Measurements from ENCODE around the gene PRCC. TPM values are rescaled to one million over a fixed set of nuclear protein-coding genes. Genes with fewer than 3 reads are reported as not detected.

PRCC gene
- total RNA-seq, 4 donors from 2014 or later, result 34.8 to 57.9 (median 43.6) TPM

GRCh38 chr1:156813750-156814570, 46.6 kb downstream of the PRCC start:
- H3K9me3 ChIP-seq, result no peaks in the 10 kb centered on the region
- 20 to 40% methylated on average over 15 to 40 of the region's 60 CpGs for WGBS, 2 donors
- H3K27me3 ChIP-seq, result no peaks in the 10 kb centered on the region
- H3K4me1 ChIP-seq, result peaks cover 10 to 21% of the 10 kb centered on the region in 2 donors
- peak overlapping the region in 2 of 3 donors; percentile 19 to 34 for H3K4me3 ChIP-seq (replicated peaks in 1 of 3)
- H3K27ac ChIP-seq, result no peak overlapping the region
- intact Hi-C loops (cut with DNase I), result no loop called here
- TF ChIP-seq CTCF (IDR thresholded peaks at IDR 0.05) (peak; percentile 19 to 76 (median 43)), POLR2A (IDR thresholded peaks at IDR 0.05) (peak in 1 of 2 donors; percentile 16)
- no peaks in the 10 kb centered on the region for H3K36me3 ChIP-seq
- peak; percentile 61 to 63 for DNase-seq

GRCh38 chr1:156814571-156815260, 47.4 kb downstream of the PRCC start:
- 81 to 87% methylated on average over 4 to 7 of the region's 7 CpGs for WGBS, 2 donors
- H3K27ac ChIP-seq, result peak overlapping the region in 1 of 3 donors; percentile 45
- intact Hi-C loops (cut with DNase I), result no loop called here

GRCh38 chr1:156815307-156815826, 48.0 kb downstream of the PRCC start:
- DNase-seq, result no peak
- no peaks in the 10 kb centered on the region for H3K36me3 ChIP-seq
- no peaks in the 10 kb centered on the region for H3K27me3 ChIP-seq
- H3K4me3 ChIP-seq (replicated peaks in 1 of 3), result no peak overlapping the region
- peaks cover 10 to 21% of the 10 kb centered on the region in 2 donors for H3K4me1 ChIP-seq
- WGBS, 2 donors, result 54 to 66% methylated on average over 5 of the region's 5 CpGs
- H3K27ac ChIP-seq, result peak overlapping the region in 2 of 3 donors; percentile 23 to 45
- no peak for TF ChIP-seq POLR2A (IDR thresholded peaks at IDR 0.05)
- no peak for TF ChIP-seq CTCF (IDR thresholded peaks at IDR 0.05)
- intact Hi-C loops (cut with DNase I), result no loop called here
- H3K9me3 ChIP-seq, result no peaks in the 10 kb centered on the region

More at GRCh38 chr1:156814571-156815260, 47.4 kb downstream of the PRCC start:
- H3K9me3 ChIP-seq, result no peaks in the 10 kb centered on the region
- no peak overlapping the region for H3K4me3 ChIP-seq (replicated peaks in 1 of 3)
- H3K4me1 ChIP-seq, result peaks cover 10 to 21% of the 10 kb centered on the region in 2 donors
- H3K27me3 ChIP-seq, result no peaks in the 10 kb centered on the region
- no peak for TF ChIP-seq POLR2A (IDR thresholded peaks at IDR 0.05)
- TF ChIP-seq CTCF (IDR thresholded peaks at IDR 0.05), result no peak
- no peaks in the 10 kb centered on the region for H3K36me3 ChIP-seq
- no peak for DNase-seq

GRCh38 chr1:156815961-156816422, 48.7 kb downstream of the PRCC start:
- H3K27me3 ChIP-seq, result no peaks in the 10 kb centered on the region
- H3K4me3 ChIP-seq (replicated peaks in 1 of 3), result no peak overlapping the region
- no peaks in the 10 kb centered on the region for H3K9me3 ChIP-seq
- no peaks in the 10 kb centered on the region for H3K36me3 ChIP-seq
- 68 to 72% methylated on average over 6 to 10 of the region's 10 CpGs for WGBS, 2 donors
- TF ChIP-seq CTCF (IDR thresholded peaks at IDR 0.05), result no peak
- H3K4me1 ChIP-seq, result peaks cover 10 to 21% of the 10 kb centered on the region in 2 donors
- DNase-seq, result no peak
- intact Hi-C loops (cut with DNase I), result no loop called here
- peak overlapping the region in 2 of 3 donors; percentile 23 to 55 for H3K27ac ChIP-seq

All from thyroid gland (tissue), 4 donors.